ENCODE data around the gene SUPT20H. TPM values are rescaled to one million over a fixed set of nuclear protein-coding genes. Genes with fewer than 3 reads are reported as not detected.
"Not testable (repeated sequence)": the region's sequence is repeated elsewhere in the genome, so short reads cannot be mapped to it uniquely, and the experiment has no call there.

Gene SUPT20H
- total and polyA plus RNA-seq, 2 donors (not counting 1 experiment from before 2014, with no cell fraction given) = 43.8 to 93.7 TPM

DNA sequence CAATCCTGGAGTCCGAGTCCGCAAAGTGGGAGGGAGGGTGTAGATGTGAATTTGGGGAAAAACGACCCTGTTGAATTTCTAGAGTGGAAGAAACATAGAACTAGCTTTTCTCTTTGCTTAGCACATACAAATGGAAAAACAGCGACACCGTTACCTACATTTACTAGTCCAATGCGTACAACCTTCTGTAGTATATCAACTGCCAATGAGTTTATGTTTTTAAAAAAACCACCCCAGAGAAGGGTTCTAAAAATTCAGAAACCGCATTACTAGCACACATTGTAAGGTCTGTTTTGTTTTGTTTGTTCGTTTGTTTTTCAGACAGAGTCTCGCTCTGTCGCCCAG lies 332 bp upstream of the SUPT20H start:
- no peak for ATAC-seq (ENCODE audit: low read depth)
- Mint-ChIP-seq H3K4me3 (peak overlapping the region; percentile 96), H3K27ac (peak overlapping the region; percentile 98), H3K9me3 (ENCODE audit: insufficient read depth) (no peaks in the 10 kb centered on the region), H3K4me1 (peaks cover 27% of the 10 kb centered on the region), H3K27me3 (no peaks in the 10 kb centered on the region)
- no peak for DNase-seq
- no peaks in the 10 kb centered on the region for H3K27me3 ChIP-seq (replicated peaks in 1 of 4; ENCODE audit: control extremely low read depth in 1 of 4, control insufficient read depth in 3 of 4, insufficient read depth in 4 of 4, low read length in 3 of 4)
- H2AFZ ChIP-seq (ENCODE audit: insufficient read depth, low read depth, low read length, poor library complexity, severe bottlenecking) = peak overlapping the region; percentile 98
- ChIA-PET POLR2A (interaction anchor here (0.6 to 1.2 kb wide), 2 partner anchors 60 to 239 kb away, joined by 5 to 16 read pairs; partner anchors contain the start of gene EXOSC8), CTCF (interaction anchor here (1.2 kb wide), 1 partner anchor 1855 kb away, joined by 3 read pairs; no protein-coding TSS in a partner anchor)
- peak overlapping the region; percentile 93 for H3K9ac ChIP-seq (ENCODE audit: low read length)
- H4K20me1 ChIP-seq (ENCODE audit: control insufficient read depth, insufficient read depth, low read length, poor library complexity, severe bottlenecking) = no peaks in the 10 kb centered on the region
- intact Hi-C loops (cut with micrococcal nuclease) = loop anchor here (1.0 to 2.0 kb wide), 5 partner anchors 61 to 1978 kb away; partner anchors contain the start of genes ALG5, NHLRC3, PROSER1 and RFXAP
- H3K4me1 ChIP-seq (ENCODE audit: control insufficient read depth in 2 of 2, insufficient read depth in 2 of 2, low read length in 2 of 2) = peaks cover 14 to 17% of the 10 kb centered on the region in 2 donors
- H3K36me3 ChIP-seq (replicated peaks in 1 of 2; ENCODE audit: control extremely low read depth in 1 of 2, control insufficient read depth in 1 of 2, extremely low read depth in 1 of 2, insufficient read depth in 2 of 2, low read length in 1 of 2) = no peaks in the 10 kb centered on the region
- peaks cover 31% of the 10 kb centered on the region for H3K79me2 ChIP-seq (ENCODE audit: control insufficient read depth, insufficient read depth, low read length)
- 67% methylated on average over 3 of the region's 10 CpGs for WGBS (ENCODE audit: insufficient coverage)
- H3K9me3 ChIP-seq (ENCODE audit: control extremely low read depth in 1 of 3, control insufficient read depth in 2 of 3, insufficient read depth in 1 of 3, low read length in 2 of 3) = peaks cover 0 to 1% (median 0%) of the 10 kb centered on the region in 3 donors
- H3K27ac ChIP-seq (ENCODE audit: low read length in 2 of 2) = peak overlapping the region; percentile 57 to 92
- peak overlapping the region; percentile 80 for H3K4me2 ChIP-seq (replicated peaks; ENCODE audit: low read depth, low read length, poor library complexity, severe bottlenecking)
- peak overlapping the region; percentile 53 to 91 (median 87) for H3K4me3 ChIP-seq (ENCODE audit: control extremely low read depth in 1 of 5, extremely low read depth in 1 of 5, insufficient read depth in 1 of 5, low read depth in 2 of 5, low read length in 4 of 5)
- TF ChIP-seq, protein P1, sequence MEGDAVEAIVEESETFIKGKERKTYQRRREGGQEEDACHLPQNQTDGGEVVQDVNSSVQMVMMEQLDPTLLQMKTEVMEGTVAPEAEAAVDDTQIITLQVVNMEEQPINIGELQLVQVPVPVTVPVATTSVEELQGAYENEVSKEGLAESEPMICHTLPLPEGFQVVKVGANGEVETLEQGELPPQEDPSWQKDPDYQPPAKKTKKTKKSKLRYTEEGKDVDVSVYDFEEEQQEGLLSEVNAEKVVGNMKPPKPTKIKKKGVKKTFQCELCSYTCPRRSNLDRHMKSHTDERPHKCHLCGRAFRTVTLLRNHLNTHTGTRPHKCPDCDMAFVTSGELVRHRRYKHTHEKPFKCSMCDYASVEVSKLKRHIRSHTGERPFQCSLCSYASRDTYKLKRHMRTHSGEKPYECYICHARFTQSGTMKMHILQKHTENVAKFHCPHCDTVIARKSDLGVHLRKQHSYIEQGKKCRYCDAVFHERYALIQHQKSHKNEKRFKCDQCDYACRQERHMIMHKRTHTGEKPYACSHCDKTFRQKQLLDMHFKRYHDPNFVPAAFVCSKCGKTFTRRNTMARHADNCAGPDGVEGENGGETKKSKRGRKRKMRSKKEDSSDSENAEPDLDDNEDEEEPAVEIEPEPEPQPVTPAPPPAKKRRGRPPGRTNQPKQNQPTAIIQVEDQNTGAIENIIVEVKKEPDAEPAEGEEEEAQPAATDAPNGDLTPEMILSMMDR (IDR thresholded peaks at IDR 0.05) = no peak
- no peak for TF ChIP-seq EZH2 (IDR thresholded peaks at IDR 0.05; ENCODE audit: borderline replicate concordance, insufficient read depth, low read depth, low read length, poor library complexity, severe bottlenecking)

DNA sequence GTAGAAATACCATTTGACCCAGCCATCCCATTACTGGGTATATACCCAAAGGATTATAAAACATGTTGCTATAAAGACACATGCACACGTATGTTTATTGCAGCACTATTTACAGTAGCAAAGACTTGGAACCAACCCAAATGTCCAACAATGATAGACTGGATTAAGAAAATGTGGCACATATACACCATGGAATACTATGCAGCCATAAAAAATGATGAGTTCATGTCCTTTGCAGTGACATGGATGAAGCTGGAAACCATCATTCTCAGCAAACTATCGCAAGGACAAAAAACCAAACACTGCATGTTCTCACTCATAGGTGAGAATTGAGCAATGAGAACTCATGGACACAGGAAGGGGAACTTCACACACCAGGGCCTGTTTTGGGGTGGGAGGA lies 3.3 kb downstream of the SUPT20H start:
- H3K9me3 Mint-ChIP-seq (ENCODE audit: insufficient read depth); H3K36me3 ChIP-seq (replicated peaks in 1 of 2; ENCODE audit: control extremely low read depth in 1 of 2, control insufficient read depth in 1 of 2, extremely low read depth in 1 of 2, insufficient read depth in 2 of 2, low read length in 1 of 2); intact Hi-C loops (cut with micrococcal nuclease); H3K9ac ChIP-seq (ENCODE audit: low read length); H2AFZ ChIP-seq (ENCODE audit: insufficient read depth, low read depth, low read length, poor library complexity, severe bottlenecking); H3K27me3 ChIP-seq (replicated peaks in 1 of 4; ENCODE audit: control extremely low read depth in 1 of 4, control insufficient read depth in 3 of 4, insufficient read depth in 4 of 4, low read length in 3 of 4); ATAC-seq (ENCODE audit: low read depth); H3K4me3 Mint-ChIP-seq; H3K27me3 Mint-ChIP-seq; H3K4me3 ChIP-seq (ENCODE audit: control extremely low read depth in 1 of 5, extremely low read depth in 1 of 5, insufficient read depth in 1 of 5, low read depth in 2 of 5, low read length in 4 of 5); H3K9me3 ChIP-seq (ENCODE audit: control extremely low read depth in 1 of 3, control insufficient read depth in 2 of 3, insufficient read depth in 1 of 3, low read length in 2 of 3); POLR2A ChIA-PET; H3K27ac ChIP-seq (ENCODE audit: low read length in 2 of 2); H3K4me2 ChIP-seq (replicated peaks; ENCODE audit: low read depth, low read length, poor library complexity, severe bottlenecking); DNase-seq; H3K27ac Mint-ChIP-seq: not testable (repeated sequence)
- CTCF ChIA-PET = interaction anchor here (1.1 kb wide), 1 partner anchor 57 kb away, joined by 4 read pairs; the partner anchor contains the start of gene ALG5
- Histone ChIP-seq H3K79me2 (ENCODE audit: control insufficient read depth, insufficient read depth, low read length) (peaks cover 54% of the 10 kb centered on the region), H4K20me1 (ENCODE audit: control insufficient read depth, insufficient read depth, low read length, poor library complexity, severe bottlenecking) (peaks cover 12% of the 10 kb centered on the region), H3K4me1 (ENCODE audit: control insufficient read depth in 2 of 2, insufficient read depth in 2 of 2, low read length in 2 of 2) (peaks cover 14 to 17% of the 10 kb centered on the region in 2 donors)
- WGBS (ENCODE audit: insufficient coverage) = no CpG with 5 or more reads among the region's 2 CpGs
- H3K4me1 Mint-ChIP-seq = peaks cover 51% of the 10 kb centered on the region

DNA sequence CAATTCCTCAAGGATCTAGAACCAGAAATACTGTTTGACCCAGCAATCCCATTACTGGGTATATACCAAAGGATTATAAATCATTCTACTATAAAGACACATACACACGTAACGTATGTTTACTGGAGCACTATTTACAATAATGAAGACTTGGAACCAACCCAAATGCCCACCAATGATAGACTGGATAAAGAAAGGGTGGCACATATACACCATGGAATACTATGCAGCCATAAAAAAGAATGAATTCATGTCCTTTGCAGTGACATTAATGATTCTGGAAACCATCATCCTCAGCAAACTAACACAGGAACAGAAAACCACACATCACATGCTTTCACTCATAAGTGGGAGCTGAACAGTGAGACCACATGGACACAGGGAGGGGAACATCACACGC lies 6.4 kb downstream of the SUPT20H start:
- H3K27ac ChIP-seq (ENCODE audit: low read length in 2 of 2); intact Hi-C loops (cut with micrococcal nuclease); DNase-seq; H3K27ac Mint-ChIP-seq; CTCF ChIA-PET; H3K4me1 ChIP-seq (ENCODE audit: control insufficient read depth in 2 of 2, insufficient read depth in 2 of 2, low read length in 2 of 2); H3K9me3 ChIP-seq (ENCODE audit: control extremely low read depth in 1 of 3, control insufficient read depth in 2 of 3, insufficient read depth in 1 of 3, low read length in 2 of 3); H3K4me3 ChIP-seq (ENCODE audit: control extremely low read depth in 1 of 5, extremely low read depth in 1 of 5, insufficient read depth in 1 of 5, low read depth in 2 of 5, low read length in 4 of 5); H3K9me3 Mint-ChIP-seq (ENCODE audit: insufficient read depth); ATAC-seq (ENCODE audit: low read depth); H2AFZ ChIP-seq (ENCODE audit: insufficient read depth, low read depth, low read length, poor library complexity, severe bottlenecking); POLR2A ChIA-PET; H3K27me3 Mint-ChIP-seq; H3K27me3 ChIP-seq (replicated peaks in 1 of 4; ENCODE audit: control extremely low read depth in 1 of 4, control insufficient read depth in 3 of 4, insufficient read depth in 4 of 4, low read length in 3 of 4); H3K4me3 Mint-ChIP-seq; H3K4me2 ChIP-seq (replicated peaks; ENCODE audit: low read depth, low read length, poor library complexity, severe bottlenecking); H3K36me3 ChIP-seq (replicated peaks in 1 of 2; ENCODE audit: control extremely low read depth in 1 of 2, control insufficient read depth in 1 of 2, extremely low read depth in 1 of 2, insufficient read depth in 2 of 2, low read length in 1 of 2); H3K9ac ChIP-seq (ENCODE audit: low read length): not testable (repeated sequence)
- Histone ChIP-seq H3K79me2 (ENCODE audit: control insufficient read depth, insufficient read depth, low read length) (peaks cover 61% of the 10 kb centered on the region), H4K20me1 (ENCODE audit: control insufficient read depth, insufficient read depth, low read length, poor library complexity, severe bottlenecking) (peaks cover 19% of the 10 kb centered on the region)
- no CpG with 5 or more reads among the region's 3 CpGs for WGBS (ENCODE audit: insufficient coverage)
- peaks cover 36% of the 10 kb centered on the region for H3K4me1 Mint-ChIP-seq

All from B cell (primary cell).